HCT116 (cell line): Measurements from ENCODE around the gene SLC66A2.

Experiments used
- POLR2AphosphoS5 ChIP-seq: IDR thresholded peaks from 2 replicates; pipeline ENCODE4 v1.6.1; 2011; ENCODE audit warnings: mild to moderate bottlenecking, low read depth, low read length, moderate library complexity
- TF ChIP-seq, protein P1 (sequence below), 3 experiments: fragments of 200-600 bp in 1 of 3; sonication (generic) in 1 of 3; IDR thresholded peaks in 2 of 3; conservative IDR thresholded peaks in 1 of 3; 2 replicates each; pipeline ENCODE4 v1.5.1; 2012 to 2017; ENCODE audit warnings: low read depth in 2 of 3, low read length in 2 of 3, antibody characterized with exemption in 1 of 3, borderline replicate concordance in 1 of 3, control low read depth in 1 of 3, mild to moderate bottlenecking in 1 of 3, mixed read lengths in 1 of 3, mixed run types in 1 of 3, moderate library complexity in 1 of 3; ENCODE audit not compliant: insufficient read depth in 1 of 3

DNA sequence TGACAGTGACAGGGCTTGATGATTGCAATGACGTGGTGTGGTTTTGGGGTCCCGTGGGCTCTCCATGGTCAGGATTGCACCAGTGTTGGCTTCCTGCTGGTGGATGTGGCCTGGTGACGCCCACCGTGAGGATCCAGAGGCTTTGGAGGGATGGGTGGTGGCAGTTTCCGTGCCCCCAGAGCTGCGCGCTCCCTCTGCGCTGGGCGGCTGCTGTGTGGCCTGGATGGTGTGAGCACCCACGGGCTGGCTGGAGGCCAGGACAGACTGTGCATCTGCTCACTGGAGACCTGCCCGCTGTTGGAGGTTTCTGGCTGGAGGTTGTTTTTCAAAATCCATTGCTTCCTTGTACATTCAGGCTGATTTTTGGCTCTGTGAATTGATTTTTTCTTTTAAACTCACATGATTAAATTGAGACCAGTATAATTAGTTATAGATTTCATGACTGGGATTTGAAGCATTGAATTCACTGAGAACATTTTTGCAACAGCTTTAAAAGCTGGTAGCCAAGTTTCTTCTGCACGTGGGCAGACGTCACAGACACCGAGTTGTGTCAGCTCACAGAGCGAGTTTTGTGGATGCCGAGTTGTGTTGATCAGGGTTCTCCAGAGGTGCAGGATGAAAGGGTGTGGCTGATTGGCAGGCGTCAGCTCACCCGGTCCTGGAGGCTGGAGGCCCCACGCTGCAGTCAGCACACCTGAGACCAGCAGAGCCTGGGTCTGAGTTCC is 81.0 kb downstream of the SLC66A2 start:
- TF ChIP-seq, protein P1, sequence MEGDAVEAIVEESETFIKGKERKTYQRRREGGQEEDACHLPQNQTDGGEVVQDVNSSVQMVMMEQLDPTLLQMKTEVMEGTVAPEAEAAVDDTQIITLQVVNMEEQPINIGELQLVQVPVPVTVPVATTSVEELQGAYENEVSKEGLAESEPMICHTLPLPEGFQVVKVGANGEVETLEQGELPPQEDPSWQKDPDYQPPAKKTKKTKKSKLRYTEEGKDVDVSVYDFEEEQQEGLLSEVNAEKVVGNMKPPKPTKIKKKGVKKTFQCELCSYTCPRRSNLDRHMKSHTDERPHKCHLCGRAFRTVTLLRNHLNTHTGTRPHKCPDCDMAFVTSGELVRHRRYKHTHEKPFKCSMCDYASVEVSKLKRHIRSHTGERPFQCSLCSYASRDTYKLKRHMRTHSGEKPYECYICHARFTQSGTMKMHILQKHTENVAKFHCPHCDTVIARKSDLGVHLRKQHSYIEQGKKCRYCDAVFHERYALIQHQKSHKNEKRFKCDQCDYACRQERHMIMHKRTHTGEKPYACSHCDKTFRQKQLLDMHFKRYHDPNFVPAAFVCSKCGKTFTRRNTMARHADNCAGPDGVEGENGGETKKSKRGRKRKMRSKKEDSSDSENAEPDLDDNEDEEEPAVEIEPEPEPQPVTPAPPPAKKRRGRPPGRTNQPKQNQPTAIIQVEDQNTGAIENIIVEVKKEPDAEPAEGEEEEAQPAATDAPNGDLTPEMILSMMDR (IDR thresholded peaks at IDR 0.05 in 2 of 3, conservative IDR thresholded peaks at IDR 0.05 in 1 of 3; ENCODE audit: borderline replicate concordance in 1 of 3, insufficient read depth in 1 of 3, low read depth in 2 of 3, low read length in 2 of 3): no peak
- TF ChIP-seq POLR2AphosphoS5: no peak
